ENCODE data around the gene XNDC1N.

- no peak for TF ChIP-seq POLR2AphosphoS5 (IDR thresholded peaks at IDR 0.05; ENCODE audit: borderline replicate concordance, low read depth, low read length)
- no peak for TF ChIP-seq EZH2 (IDR thresholded peaks at IDR 0.05)
- no peak for TF ChIP-seq FOXP2 (optimal IDR thresholded peaks at IDR 0.05; ENCODE audit: control extremely low read depth, extremely low read length, insufficient read depth)
Measured at GRCh38 chr11:71962428-71963038, 34.1 kb upstream of the XNDC1N start.
